ENCODE measurements around the gene SYNPR.

The SYNPR gene

DNA sequence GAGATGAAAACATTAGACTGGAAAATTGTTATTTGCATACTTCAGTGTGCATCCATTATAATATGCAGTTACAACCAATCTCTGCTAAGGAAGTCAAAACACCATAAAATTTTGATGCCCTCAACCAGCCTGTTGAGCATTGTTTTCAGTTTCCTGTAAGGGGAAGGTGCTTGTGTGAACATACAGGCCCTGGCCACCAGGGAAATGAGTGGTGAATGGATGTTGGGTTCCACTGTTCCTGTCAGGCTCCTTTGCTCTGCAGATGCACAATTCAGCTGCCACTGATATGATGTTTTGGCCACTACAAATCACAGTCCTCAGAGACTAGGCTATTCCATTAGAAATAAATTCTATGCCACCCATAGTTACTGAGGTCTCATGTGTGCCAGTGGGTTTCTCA lies 184.6 kb downstream of the SYNPR start:
- no peak for DNase-seq (ENCODE audit: low read depth in 2 of 3, low spot score in 2 of 3)

DNA sequence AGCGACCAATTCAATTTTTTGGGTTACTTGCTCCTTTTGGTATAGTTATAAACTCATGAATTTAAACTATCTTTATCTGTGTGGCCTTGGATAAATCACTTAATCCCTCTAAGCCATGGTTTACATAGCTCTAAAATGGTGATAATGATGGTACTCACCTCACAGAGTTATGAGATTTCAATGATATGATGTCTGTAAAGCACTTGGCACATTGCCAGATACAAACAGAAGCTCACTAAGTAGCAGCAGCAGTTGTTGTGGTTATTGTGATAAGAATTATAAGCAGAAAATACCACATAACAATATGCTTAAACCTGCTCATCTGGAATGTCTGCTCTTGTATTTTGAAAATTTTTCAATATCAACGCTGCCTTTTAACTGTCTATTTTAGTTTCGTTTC lies 189.3 kb downstream of the SYNPR start:
- no peak for DNase-seq (ENCODE audit: low read depth in 2 of 3, low spot score in 2 of 3)

DNA sequence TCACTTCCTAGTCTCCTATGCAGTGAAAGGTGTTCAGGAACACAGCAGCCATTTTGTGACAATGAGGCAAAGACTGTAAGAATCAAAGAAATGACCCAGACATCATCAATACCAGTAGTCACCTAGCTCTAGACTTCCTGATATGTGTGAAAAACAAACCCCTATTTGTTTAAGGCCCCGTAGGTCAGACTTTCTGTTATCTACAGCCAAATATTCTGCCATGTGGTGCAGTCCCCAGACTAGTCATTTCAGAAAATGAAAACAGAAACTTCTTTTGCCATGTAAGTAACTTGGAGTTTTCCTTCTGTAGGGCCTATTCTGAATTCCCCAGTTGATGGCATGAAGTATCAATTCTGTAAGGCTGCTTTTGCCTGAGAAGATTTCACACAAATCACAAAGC lies 192.6 kb downstream of the SYNPR start:
- no peak for DNase-seq (ENCODE audit: low read depth in 2 of 3, low spot score in 2 of 3)

DNA sequence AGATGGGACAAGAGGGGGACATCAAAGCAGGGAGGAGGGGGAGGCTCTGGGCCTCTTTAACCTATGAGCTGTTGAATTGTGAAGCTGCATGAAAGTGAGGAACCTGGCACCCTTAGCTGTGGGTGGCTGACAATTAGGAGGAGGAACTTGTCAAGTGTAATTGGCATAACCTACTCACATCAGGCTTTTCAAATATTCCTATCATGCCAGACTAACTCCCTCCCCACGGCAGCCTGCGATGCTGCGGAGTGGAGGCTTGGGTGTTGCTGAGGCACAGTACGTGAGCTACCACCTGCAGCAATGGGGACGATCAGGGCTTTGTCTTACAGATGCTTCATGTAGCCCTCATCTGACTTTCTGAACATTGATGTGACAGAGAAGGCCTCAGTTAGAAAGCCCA lies 193.7 kb downstream of the SYNPR start:
- no peak for DNase-seq (ENCODE audit: low read depth in 2 of 3, low spot score in 2 of 3)

DNA sequence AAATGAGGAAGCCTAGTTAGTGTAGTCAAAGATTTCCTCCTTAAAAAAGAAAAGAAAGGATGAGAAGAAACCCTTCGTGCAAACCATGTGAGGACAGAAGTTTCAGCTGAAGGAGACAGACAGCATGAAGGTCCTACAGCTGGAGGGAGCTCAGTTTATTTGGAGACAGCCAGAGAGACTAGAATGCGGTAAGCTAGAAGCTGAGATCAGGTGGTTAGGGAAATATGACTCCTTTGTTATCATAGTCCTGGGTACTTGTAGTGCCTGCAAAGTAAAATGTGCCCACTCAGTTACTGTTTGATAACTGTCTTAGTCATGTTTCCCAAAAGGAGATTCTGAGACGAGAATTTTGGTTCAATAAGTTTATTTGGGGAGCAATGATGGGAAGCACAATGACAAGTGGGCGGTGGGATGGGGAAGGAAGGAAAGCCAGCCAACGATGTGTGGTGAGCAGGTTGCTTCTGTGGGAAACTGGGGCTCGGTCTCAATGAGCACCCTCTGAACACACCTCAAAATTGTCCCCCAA lies 195.6 kb downstream of the SYNPR start:
- DNase-seq (ENCODE audit: low read depth in 2 of 3, low spot score in 2 of 3), result no peak

DNA sequence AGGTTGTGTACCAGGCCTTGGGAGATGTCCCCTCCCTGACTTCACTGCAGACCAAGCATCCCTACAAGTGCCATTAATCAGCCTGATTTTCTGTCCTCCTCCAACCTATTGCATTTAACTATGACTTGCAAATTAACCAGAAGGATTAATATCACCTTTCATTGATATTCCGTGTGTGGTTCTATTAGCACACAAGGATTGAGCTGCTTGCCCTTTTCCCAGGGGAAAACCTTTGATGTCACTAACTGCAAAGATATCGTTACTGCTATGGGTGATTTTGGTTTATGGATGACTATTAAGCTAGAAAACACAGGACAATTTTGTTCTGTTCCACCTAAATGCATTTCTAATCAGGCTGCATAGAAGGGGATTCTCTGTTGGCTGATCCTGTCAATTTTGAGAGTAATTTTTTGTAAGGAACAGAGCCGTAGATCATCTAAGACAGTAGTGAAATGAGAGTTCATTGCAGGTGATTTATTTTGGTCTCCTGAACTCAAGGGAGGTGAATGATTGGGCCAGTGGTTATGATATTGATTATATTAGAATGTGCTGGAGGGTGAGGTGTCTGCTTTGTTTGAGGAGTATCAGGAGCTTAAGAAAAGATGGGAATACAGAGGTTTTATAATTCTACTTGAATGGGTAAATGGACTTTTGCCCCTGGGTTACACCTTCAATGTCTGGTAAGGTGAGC lies 196.9 kb downstream of the SYNPR start:
- no peak for DNase-seq (ENCODE audit: low read depth in 2 of 3, low spot score in 2 of 3)

DNA sequence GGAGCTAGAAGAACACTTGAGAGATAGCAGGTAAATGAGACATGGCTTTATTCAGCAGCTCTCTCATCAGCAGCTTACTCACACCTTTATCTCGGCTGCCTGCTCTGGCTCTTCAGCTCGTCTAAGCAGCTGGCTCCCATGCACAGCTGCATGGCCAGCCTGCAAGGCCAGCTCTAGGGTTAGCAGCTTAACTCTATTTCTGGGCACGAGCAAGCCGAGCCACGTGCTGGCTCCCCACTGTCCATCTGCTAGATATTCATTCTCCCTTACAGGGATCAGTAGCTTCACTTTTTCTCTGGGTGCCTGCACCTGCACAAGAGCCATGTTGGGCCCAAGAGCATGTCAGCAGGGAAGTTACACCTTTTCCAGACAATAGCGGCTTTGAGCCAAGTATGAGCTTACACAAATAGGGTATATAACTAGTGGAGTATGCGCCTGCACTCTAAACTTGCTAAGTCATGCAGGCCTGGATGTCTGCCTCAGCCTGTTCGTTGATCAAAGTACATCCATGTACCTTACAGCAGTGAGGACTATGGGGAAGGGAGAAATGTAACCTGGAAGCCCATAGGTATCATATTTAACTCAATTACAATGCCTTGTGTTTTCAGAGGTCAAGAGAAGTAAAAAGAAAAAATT lies 199.5 kb downstream of the SYNPR start:
- DNase-seq (ENCODE audit: low read depth in 2 of 3, low spot score in 2 of 3), result no peak

DNA sequence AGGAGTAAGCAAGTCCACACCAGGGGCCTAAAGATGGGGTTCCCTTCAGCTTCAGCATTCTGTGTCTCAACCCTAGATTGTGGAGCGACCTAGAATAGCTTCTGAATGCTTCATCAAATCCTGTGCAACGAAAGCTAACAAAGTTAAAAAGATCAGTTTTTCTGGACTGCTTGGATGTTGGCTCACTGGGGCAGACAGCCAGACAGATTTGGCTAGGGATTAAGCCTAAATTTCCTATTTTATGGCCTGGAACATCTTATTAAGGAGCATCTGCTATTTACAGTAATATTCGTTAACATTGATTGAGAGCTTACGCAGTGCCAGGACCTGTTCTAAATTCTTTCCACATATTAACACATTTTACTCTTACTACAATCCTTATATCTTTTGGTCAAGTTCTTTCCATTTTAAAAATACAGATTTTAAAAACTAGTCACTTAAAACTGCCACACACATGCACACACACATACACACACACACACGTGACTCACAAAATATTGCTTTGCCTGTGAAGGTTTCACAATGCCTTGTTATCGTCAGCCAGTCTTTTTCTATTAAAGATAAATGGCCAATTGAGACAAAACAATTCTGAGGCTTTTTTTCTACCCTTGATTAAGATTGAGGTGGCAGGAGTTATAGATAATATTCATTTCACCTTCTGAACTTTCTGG lies 201.0 kb downstream of the SYNPR start:
- no peak for DNase-seq (ENCODE audit: low read depth in 2 of 3, low spot score in 2 of 3)

DNA sequence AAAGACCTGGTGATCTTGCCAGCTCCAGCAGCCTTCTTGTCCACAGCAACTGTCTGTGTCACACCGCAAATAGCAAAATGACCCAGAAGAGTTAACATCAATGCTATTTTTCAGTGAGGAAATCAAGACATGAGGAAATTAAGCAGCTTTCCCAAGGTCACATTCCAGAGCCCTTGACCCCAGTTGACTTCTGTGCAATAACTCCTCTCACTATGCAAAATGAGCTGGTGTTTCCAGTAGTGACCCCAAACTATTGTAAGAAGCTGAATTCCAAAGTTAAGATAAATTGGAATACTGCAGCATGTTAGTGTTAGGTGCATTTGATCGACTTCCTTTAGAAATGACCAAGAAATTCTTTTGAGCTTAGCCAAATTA lies 201.5 kb downstream of the SYNPR start:
- no peak for DNase-seq (ENCODE audit: low read depth in 2 of 3, low spot score in 2 of 3)

DNA sequence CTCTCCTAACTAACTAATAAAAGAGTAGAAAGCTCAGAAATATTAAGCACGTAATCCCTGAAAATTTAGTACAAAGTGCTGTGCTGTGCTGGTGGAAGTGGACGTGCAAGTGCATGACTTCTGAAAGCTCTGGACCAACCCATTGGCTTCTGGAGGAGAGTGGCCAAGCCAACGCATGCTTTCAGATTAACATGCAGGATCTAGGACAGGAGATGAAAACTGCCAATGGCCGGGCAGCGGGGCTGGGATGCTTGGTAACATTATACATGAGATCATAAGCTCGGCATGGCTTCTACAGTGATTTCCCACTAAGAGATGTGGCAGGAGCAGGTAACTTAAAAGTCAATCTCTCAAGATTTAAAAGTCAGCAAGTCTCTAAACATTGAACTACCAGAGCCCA lies 203.5 kb downstream of the SYNPR start:
- no peak for DNase-seq (ENCODE audit: low read depth in 2 of 3, low spot score in 2 of 3)

DNA sequence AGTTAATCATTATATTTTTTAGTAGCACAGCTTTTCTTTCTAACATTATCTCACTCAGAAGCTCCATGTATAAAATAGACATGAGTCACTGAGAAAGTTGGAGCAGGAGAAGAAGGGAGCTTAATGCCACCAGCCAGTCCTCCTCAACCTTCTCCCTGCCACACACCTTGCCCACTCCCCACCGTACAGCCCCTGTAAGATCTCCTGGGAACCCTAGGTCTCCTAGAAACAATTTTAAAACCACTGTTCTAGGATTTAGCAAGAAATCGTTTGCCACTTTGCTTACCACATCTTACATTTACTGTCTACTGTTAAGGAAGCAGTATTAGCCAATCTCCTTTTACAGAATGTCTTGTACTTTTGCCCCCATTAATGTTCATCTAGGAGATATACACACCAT lies 204.2 kb downstream of the SYNPR start:
- DNase-seq (ENCODE audit: low read depth in 2 of 3, low spot score in 2 of 3), result no peak

DNA sequence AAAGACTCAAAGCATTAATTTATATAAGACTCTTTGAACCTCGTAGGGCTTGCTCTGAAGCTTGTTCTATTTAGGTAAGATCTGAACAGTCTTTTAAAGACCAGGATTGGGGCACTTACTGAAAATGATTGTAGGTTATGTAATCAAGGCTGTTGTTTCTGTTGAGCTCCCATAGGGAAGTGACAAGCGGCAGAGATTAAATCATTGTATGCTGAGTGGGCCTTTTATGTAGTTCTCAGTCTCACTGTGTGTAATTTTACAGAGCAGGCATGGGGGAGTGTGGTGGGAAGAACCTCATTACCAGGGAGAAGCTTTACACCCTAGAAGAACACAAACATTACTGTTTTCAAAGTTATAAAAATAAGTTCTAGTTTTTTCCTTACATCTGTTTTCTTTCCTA lies 214.4 kb downstream of the SYNPR start:
- no peak for DNase-seq (ENCODE audit: low read depth in 2 of 3, low spot score in 2 of 3)

DNA sequence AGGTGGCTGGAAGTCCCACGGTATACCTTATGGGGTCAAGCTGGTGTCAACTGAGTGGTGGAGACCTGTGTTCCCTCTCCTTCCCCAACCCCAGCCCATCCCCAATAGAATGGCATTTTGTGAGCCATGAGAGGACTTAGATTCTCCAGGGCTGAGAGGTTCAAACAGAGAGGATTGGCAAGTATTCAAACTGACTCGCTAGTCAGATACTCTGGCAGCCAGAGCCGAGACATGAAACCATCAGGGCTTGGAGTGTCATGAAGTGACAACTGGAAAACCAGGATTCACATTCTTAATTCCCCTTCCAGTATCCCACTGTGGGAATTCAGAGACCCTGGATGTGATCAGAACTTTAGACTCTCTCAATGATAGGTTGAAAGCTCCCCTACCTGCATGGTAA lies 215.0 kb downstream of the SYNPR start:
- no peak for DNase-seq (ENCODE audit: low read depth in 2 of 3, low spot score in 2 of 3)

DNA sequence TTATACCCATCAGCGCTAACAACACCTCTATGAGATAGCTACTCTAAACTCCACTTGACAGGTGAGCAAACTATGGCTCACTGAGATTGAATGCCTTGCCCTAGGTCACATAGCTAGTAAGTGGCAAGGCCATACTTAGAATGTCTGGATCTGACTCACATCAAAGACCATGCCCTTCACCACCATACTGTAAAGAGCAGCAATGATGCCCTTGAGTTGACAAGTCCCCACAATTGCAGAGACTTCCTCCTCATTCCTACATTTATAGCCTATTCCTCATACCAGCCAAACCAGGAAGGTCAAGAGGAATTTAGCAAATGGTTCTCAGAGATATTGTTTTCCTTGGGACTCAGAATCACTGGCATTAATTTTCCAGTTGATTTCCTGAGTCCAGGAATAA lies 216.5 kb downstream of the SYNPR start:
- DNase-seq (ENCODE audit: low read depth in 2 of 3, low spot score in 2 of 3), result no peak

DNA sequence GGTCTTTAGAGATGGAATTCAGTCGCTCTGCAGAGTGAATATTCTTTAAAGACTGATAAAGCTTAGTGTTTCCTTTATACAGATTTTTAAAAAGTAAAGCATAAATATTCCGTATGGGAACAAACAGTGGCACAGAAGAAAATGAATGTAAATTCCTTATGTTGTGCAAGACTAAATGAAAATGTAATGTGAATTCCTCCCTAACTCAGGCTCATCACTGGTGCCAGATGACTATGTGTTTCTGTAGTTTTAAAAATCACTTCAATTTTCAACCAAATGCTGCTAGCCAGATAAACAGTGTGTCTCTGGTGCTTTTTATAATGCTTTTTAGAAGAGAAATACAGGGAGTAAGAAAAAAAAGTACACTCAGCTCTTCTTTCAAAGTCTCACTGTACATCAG lies 219.5 kb downstream of the SYNPR start:
- DNase-seq (ENCODE audit: low read depth in 2 of 3, low spot score in 2 of 3), result no peak

DNA sequence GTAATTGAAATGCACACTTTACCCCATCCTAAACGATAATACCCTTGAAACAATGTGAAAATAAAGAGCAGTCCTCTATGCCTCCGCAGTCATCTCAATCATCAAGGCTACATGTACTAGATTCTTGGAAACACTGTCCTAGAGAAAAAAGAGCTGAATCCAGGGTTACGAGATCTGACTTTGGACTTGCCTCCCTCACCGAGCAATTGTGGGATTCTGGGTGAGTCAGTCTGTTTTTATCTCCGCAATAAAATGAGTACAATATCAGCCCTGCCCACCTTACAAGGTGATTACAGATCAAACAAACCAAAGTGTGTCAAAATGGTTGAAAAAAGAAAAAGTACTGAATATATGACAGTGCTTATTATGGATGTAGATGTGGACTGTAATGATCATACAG lies 222.1 kb downstream of the SYNPR start:
- DNase-seq (ENCODE audit: low read depth in 2 of 3, low spot score in 2 of 3), result no peak

DNA sequence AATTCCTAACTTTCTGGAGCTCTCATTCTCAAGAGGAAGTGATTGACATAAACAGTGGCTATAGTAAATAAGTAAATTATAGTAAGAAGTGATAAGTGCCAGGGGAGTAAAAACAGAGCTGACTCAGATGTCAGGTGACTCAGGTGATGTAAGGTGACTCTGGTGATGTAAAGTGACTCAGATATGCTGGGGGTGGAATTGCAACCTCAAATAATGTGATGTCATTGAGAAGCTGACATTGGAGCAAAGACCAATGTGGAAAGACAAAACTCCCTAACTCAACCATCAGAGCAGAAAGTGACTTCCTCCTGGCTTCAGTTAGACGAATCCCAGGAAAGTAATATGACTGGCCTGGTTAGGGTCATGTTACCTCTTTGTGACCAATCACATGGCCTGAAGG lies 230.2 kb downstream of the SYNPR start:
- DNase-seq (ENCODE audit: low read depth in 2 of 3, low spot score in 2 of 3), result no peak

DNA sequence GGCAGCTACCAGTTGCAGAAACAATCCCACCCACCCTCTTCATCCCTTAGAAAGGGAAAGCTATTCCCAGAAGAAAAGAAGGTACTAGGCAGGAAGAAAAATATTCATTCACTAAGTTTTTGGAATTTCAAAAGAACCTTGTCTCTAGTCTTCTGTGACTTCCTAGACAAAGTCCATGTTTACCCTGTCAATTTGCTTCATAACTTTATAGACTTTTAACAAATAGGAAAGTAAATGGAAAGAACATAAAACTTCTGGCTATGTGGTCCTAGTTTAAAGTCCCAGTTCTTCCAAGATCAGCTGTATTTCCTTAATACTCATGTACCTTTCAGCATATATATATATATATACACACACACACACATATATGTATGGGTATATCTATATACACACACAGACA lies 230.7 kb downstream of the SYNPR start:
- DNase-seq (ENCODE audit: low read depth in 2 of 3, low spot score in 2 of 3), result no peak

DNA sequence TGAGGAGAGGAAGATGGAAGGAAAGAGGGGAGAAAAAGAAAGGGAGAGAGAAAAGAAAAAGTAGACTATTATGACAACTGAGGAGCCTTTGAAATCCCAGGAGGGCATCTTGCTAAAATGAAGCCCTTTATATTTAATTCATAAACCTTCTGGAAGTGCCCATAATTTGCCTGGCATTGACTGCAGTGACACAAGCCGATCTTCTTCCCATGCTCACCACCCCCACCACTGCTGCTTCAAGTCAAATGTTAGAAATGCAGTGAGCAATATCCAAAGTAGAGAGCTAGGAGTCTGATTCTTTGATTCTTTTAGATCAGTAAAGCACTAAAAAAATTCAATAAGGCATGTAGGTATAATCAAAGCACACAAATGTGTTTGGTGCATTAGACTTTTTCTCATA lies 235.7 kb downstream of the SYNPR start:
- no peak for DNase-seq (ENCODE audit: low read depth in 2 of 3, low spot score in 2 of 3)

DNA sequence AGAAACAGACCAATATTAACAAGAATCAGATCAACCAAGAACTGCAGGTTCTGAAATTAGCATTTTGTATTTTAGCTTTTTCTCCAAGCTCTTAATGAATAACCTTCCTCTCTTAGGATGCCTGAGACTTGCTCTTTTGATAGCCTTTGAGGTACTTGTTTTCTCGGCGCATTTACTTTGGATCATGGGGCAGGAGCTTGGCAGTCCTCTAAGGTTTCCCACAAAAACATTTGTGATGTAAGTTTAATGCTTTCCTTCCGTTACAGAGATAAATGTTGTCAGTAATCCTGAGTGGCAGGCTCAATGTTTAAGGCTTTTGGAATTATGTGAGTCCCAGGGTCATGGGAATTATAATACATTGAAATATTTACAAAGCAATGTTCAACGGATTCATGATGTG lies 236.6 kb downstream of the SYNPR start:
- DNase-seq (ENCODE audit: low read depth in 2 of 3, low spot score in 2 of 3), result no peak

DNA sequence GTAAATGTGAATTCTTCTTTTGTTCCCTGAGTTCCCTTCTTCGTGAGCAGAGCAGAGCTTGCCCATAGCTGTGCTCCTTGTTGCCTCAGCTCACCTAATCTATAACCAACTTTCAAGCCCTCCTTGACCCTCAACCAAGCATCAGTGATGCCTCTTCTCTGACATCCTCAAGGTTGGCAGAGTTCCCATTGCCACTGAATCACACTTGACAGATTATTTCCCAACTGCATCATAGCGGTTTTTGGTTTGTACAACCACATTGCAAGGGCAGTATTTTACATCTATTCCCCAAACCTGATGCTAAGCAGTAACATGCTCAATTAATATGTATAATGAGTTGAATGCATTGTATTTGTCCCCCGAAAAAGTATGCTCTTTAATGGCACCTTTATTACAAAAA lies 241.3 kb downstream of the SYNPR start:
- DNase-seq (ENCODE audit: low read depth in 2 of 3, low spot score in 2 of 3), result no peak

DNA sequence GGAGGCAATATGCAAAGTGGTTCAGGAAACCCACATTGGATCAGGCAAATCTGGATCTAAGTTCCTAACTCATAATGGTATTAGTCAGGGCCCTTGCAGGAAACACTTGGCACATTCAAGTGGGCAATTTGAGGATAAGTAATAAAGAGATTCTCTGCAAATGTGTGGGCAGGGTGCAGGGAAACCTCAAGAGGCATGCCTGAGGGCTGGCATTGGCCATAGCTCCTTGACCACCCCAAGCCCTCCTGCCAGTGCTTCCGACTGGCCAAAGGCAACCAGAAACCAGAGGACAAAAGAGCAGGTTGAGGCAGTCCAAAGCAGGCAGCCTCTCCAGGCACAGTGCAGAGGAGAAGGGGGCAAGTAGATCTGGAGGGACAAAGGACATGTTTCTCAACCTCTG lies 243.5 kb downstream of the SYNPR start:
- DNase-seq (ENCODE audit: low read depth in 2 of 3, low spot score in 2 of 3), result no peak

DNA sequence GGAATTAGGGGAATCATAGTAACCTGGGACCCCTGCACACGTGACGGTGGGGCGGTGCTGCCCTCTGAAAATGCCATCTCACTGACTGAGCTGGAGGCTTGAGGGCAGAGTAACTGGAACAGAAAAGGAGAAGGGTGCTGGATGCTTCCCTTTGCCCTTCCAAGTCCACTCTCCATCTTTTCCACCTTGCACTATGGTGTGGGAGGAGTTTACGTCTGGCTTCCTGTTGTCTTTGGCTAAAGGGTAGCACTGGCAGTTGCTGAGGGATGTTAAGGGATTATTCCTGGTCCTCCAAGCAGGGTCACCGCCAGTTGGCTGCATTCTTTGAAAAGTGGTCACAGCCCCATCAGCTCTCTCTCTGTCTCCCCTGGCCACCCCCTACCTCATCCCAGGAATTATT lies 245.0 kb downstream of the SYNPR start:
- no peak for DNase-seq (ENCODE audit: low read depth in 2 of 3, low spot score in 2 of 3)
